ENCODE results near the gene SCNN1B.

GRCh38 chr16:23357761-23358290 is 55.7 kb downstream of the SCNN1B start:
- no peak for TF ChIP-seq CTCF (IDR thresholded peaks at IDR 0.05; ENCODE audit: insufficient read depth, low read length, poor library complexity, severe bottlenecking)
- no peak for TF ChIP-seq EZH2phosphoT487 (conservative IDR thresholded peaks at IDR 0.05; ENCODE audit: low read length)
